GM21717 (cell line): ENCODE results near the gene DHRS7B.

Source experiments
- ATAC-seq: cut with Tn5 transposase; IDR thresholded peaks from one replicate; pipeline ENCODE4 v1.9.1; 2021; ENCODE audit warnings: mild to moderate bottlenecking, moderate library complexity; ENCODE audit not compliant: unreplicated experiment

DHRS7B gene

GRCh38 chr17:21149621-21150020 is 22.9 kb downstream of the DHRS7B start:
- ATAC-seq: no peak

GRCh38 chr17:21152731-21153130 is 26.0 kb downstream of the DHRS7B start:
- ATAC-seq: no peak

GRCh38 chr17:21157586-21158370 is 31.0 kb downstream of the DHRS7B start:
- ATAC-seq: no peak

GRCh38 chr17:21160401-21160800 is 33.6 kb downstream of the DHRS7B start:
- ATAC-seq: no peak

GRCh38 chr17:21161498-21162393 is 35.0 kb downstream of the DHRS7B start:
- ATAC-seq: no peak

GRCh38 chr17:21162394-21162775 is 35.6 kb downstream of the DHRS7B start:
- no peak for ATAC-seq

GRCh38 chr17:21163101-21163500 is 36.3 kb downstream of the DHRS7B start:
- no peak for ATAC-seq

- ATAC-seq: no peak
Observed at GRCh38 chr17:21164216-21164615, 37.5 kb downstream of the DHRS7B start.

- ATAC-seq: no peak
Observed at GRCh38 chr17:21164620-21165019, 37.9 kb downstream of the DHRS7B start.

GRCh38 chr17:21165922-21166594 is 39.3 kb downstream of the DHRS7B start:
- no peak for ATAC-seq

GRCh38 chr17:21166595-21167210 is 39.9 kb downstream of the DHRS7B start:
- ATAC-seq: no peak

GRCh38 chr17:21167303-21167702 is 40.5 kb downstream of the DHRS7B start:
- no peak for ATAC-seq

- no peak for ATAC-seq
Observed at GRCh38 chr17:21168555-21168865, 41.7 kb downstream of the DHRS7B start.

- no peak for ATAC-seq
Observed at GRCh38 chr17:21169496-21169895, 42.7 kb downstream of the DHRS7B start.

- no peak for ATAC-seq
Observed at GRCh38 chr17:21170809-21171208, 44.0 kb downstream of the DHRS7B start.

- peak; percentile 89 for ATAC-seq
Observed at GRCh38 chr17:21171309-21171922, 44.7 kb downstream of the DHRS7B start.

- ATAC-seq: no peak
Observed at GRCh38 chr17:21171970-21172510, 45.3 kb downstream of the DHRS7B start.

- ATAC-seq: no peak
Observed at GRCh38 chr17:21172846-21173245, 46.1 kb downstream of the DHRS7B start.

- ATAC-seq: no peak
Observed at GRCh38 chr17:21173543-21173942, 46.8 kb downstream of the DHRS7B start.

GRCh38 chr17:21174186-21174585 is 47.4 kb downstream of the DHRS7B start:
- no peak for ATAC-seq
